Stimulated activated CD4-positive, alpha-beta T cell treated with anti-CD3 and anti-CD28 coated beads, TNF-alpha, amount 100 ng/mL, for 4 hours (primary cell): ENCODE data around the gene FAM177B.
"Not testable (repeated sequence)": the region's sequence is repeated elsewhere in the genome, so short reads cannot be mapped to it uniquely, and the experiment has no call there.

Experiments
- DNase-seq, 3 experiments: peaks; one replicate each; pipeline ENCODE4 v3.0.0-alpha.2; 2020; ENCODE audit warnings: low read depth in 3 of 3

The FAM177B gene

DNA sequence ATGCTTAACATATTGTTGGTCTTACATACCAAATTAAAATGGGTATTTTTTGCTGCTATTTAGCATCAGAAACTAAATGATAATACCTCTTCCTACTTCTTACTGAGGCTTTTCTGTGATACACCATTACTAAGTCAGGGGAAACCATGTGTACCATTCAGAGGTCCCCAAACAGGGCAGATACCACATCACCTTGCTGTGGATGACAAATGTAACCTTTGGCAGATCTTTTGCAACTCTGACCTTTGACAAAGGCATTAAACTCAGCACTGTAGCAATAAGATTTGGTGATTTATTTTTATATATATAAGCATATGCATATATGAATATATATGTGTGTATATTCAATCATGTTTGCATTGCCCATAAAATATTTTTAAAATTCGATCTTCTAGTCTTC lies 2.9 kb downstream of the FAM177B start:
- DNase-seq = no peak

- not testable (repeated sequence) for DNase-seq
Measured at GRCh38 chr1:222741630-222742457, 4.8 kb downstream of the FAM177B start.

DNA sequence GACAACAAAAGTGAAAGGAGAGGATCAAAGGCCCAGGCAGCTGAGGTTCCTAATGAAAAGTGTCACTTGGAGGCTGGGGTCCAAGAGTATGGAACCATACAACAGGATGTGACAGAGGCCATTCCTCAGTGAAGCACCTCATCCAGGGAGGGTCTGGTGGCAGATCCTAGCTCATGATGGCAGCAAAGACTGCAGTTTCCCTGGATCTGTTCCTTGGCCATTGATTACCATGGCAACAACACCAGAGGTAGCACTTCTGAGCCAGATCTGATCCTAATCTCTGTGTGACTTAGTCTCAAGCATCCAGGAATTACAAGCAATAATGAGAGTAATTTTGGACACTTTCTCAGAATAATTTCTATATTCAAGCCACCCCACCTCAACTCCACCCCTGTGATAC lies 12.9 kb downstream of the FAM177B start:
- no peak for DNase-seq

DNA sequence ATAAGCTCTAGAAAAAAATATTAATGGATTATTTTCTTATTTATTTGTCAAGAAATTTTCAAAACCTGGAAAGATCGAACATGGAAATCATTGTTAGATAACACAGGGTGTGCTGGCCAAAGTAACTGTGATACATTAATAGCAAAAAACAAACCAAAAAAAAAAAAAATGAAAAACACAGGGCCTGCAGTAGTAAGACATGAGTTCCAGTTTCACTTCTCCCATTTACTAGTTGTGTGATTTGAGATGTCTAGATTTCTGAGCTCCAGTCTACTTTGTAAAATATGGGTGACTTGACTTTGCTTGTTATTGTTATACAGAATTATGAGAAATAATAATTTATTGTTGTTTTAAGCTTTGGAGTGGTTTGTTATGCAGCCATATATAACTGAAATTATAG lies 13.6 kb downstream of the FAM177B start:
- DNase-seq = no peak

DNA sequence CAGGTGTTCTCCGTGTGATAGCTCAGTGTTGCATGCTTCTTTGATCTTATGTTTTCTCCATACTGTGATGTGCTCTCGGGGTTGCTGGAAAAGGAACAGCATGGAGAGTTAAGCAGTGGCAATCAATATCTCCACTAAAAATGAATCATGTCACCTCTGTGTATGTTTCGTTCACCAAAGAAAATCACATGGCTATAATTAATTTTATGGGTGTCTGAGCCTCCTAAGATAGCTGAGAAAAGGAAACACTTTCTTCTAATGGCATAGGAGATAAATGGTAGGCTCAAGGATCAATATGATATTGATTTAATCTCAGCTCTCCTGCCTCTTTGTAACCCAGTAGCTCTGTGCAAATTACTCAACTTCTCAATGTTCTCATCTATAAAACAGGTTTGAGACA lies 14.3 kb downstream of the FAM177B start:
- no peak for DNase-seq

- DNase-seq = no peak
Measured at GRCh38 chr1:222754366-222755139, 17.6 kb downstream of the FAM177B start.

GRCh38 chr1:222757646-222758268 lies 20.8 kb downstream of the FAM177B start:
- DNase-seq = no peak

DNA sequence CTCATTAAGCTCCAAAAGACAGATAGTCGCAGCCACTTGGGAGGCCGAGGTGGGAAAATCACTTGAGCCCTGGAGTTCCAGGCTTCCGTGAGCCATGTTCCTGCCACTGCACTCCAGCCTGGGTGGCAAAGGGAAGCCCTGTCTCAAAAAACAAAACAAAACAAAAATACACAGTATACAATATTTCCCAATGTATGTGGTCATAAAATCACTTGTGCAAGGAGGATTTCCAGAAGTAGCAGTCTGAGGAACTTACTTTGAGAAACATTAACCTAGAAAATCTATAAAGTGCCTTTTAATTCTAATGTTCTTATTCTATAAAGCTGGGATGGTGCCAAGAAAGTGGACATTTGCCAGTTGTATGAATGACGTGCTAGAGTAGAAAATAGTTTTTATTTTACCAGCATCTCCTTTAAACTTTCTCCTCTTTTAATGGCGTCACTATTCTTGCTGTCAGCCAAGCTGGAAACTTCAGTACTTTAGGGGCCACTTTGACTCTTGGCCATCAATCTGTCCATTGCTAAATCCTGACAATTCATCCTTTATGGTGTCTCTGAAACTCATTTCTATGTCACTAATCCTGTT lies 22.5 kb downstream of the FAM177B start:
- DNase-seq = no peak

DNA sequence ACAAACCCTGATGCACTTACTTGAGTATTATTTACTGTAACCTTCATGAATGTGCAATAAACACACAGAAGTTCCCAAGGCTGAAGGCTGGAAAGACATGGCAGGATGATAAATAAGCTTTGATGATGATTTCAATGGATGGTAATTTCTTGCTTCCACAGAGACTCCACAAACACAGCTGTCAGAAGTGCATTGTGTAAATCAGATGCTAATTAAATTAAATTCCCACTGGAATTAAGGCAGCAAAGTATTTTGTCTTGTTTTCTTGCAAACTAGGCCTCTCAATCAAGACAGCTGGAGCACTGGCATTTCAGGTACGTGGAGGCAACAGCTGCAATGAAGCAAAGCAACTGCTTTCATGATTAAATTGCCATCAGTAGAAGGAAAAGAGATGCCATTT lies 24.1 kb downstream of the FAM177B start:
- no peak for DNase-seq

GRCh38 chr1:222762178-222762577 lies 25.2 kb downstream of the FAM177B start:
- DNase-seq = not testable (repeated sequence)

- DNase-seq = no peak
Measured at GRCh38 chr1:222767152-222767571, 30.2 kb downstream of the FAM177B start.

GRCh38 chr1:222768592-222768991 lies 31.6 kb downstream of the FAM177B start:
- DNase-seq = no peak

DNA sequence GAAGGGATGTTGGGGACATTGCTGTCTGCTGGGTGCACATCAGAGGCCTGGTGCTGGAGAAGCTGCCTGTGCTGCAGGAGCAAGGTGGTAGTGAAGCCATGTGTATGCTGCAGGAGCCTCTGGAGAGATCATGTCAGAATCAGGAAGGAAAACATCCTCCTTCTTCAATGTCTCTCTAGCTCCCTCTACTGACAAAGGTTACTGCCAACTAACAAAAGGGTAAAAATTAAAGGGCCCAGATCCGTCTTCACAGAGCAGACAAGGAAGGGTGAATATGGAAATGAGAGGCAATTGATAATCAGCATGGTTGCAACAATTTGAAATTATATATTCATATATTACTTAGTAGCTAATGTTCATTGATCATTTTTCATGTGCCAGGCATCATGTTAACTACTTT lies 32.2 kb downstream of the FAM177B start:
- DNase-seq = no peak

DNA sequence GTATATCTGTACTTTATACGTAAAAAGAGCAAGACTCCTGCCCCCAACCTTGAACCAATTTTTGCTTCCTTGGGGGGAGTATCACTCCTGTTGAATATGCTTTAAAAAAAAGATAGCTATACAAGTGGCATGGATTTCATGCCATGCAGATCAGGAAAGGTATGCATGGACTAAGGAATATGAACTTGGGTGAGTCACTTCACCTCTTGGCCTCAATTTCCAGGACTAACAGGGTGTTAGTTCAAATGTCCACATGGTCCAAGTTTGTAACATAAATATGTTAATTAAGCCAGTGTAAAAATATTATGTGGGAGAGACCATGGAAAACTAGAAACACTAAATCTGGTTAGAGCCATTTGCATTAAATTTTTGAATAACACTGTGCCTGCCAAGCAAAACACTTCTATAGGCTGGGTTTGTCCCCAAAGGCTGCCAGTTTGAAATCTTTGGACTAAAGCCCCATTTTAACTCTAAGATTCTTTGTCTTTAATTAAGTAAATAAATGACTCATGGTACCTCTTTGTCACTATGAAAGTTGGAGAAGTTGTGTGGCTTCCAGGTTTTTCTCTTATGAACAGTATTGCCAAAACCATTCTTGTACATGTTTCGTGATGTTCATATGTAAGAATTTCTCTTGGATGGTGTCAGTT lies 33.1 kb downstream of the FAM177B start:
- DNase-seq = no peak

DNA sequence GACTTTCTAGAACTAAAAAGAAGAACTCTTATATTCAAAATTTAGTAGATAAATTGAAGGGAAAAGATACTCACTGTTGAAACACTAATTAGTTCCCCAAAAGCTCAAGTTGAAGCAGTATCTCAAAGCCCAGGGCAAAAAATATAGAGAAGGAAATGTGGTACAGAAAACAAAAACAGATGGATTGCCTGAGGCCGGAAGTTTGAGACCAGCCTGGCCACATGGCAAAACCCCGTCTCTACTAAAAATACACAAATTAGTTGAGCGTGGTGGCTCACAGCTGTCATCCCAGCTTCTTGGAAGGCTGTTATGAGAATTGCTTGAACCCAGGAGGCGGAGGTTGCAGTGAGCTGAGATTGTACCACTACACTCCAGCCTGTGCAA lies 36.0 kb downstream of the FAM177B start:
- DNase-seq = no peak

- no peak for DNase-seq
Measured at GRCh38 chr1:222777463-222777862, 40.5 kb downstream of the FAM177B start.

GRCh38 chr1:222777977-222778376 lies 41.0 kb downstream of the FAM177B start:
- DNase-seq = no peak

DNA sequence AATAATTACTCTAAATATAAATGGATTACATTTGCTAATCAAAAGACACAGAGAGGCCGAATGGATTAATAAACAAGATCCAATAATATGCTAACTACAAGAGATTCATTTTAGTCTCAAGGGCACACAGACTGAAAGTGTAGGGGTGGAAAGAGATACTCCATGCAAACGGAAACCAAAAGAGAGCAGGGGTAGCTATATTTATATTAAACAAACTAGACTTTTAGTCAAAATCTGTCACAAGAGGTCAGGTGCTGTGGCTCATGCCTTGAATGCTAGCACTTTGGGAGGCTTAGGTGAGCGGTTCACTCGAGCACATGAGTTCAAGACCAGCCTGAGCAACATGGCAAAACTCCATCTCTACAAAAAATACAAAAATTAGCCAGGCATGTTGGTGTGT lies 44.2 kb downstream of the FAM177B start:
- no peak for DNase-seq

GRCh38 chr1:222783051-222783450 lies 46.0 kb downstream of the FAM177B start:
- DNase-seq = no peak

- DNase-seq = no peak
Measured at GRCh38 chr1:222784371-222784770, 47.4 kb downstream of the FAM177B start.

GRCh38 chr1:222784916-222785315 lies 47.9 kb downstream of the FAM177B start:
- no peak for DNase-seq

DNA sequence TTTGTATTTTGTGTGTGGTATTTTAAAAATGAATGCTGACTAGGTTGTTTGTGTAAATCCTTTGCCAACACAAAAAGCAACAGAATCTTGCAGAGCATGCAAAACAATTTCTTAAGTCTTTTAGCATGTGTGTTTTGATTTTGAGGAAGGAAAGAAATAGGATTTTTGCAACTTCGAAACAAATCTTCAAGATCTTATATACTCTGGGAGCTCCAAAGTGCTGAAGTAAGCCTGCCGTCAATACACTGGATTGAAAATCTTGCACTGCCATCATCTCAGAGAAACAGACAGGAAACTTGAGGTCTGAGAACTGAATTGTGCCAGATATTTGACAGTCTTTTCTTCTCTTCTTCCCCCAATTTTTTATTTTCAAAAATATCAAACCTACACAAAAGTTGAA lies 48.5 kb downstream of the FAM177B start:
- DNase-seq = no peak
